Measurements from ENCODE around the gene CTBS.
"Not testable (repeated sequence)": the region's sequence is repeated elsewhere in the genome, so short reads cannot be mapped to it uniquely, and the experiment has no call there.

Gene CTBS

GRCh38 chr1:84584126-84584525, 9.9 kb upstream of the CTBS start:
- DNase-seq = no peak

GRCh38 chr1:84583648-84584047, 9.4 kb upstream of the CTBS start:
- no peak for DNase-seq

GRCh38 chr1:84582802-84583587, 8.8 kb upstream of the CTBS start:
- DNase-seq = peak; percentile 79

DNA sequence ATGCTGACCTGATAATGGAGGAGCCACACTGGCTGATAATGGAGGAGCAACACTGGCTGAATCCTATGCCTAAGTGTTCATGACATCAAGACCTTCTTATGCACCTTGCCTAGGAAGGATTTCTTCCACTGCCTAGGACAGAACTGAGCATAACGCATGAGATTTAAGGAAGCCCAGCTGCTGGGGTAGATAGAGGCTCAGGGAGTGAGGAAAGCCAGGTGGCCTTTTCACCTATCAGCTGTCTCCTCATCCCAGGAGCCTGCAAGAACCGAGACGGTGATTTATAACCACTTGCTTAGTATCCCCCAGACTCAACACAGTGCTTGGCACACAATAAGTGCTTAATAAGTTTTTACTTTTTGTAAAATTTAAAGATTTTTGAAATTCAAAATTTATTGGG, 7.4 kb upstream of the CTBS start:
- no peak for DNase-seq

GRCh38 chr1:84574936-84575335, 696 bp upstream of the CTBS start:
- DNase-seq = no peak

GRCh38 chr1:84573481-84573966, 716 bp downstream of the CTBS start:
- no peak for DNase-seq

DNA sequence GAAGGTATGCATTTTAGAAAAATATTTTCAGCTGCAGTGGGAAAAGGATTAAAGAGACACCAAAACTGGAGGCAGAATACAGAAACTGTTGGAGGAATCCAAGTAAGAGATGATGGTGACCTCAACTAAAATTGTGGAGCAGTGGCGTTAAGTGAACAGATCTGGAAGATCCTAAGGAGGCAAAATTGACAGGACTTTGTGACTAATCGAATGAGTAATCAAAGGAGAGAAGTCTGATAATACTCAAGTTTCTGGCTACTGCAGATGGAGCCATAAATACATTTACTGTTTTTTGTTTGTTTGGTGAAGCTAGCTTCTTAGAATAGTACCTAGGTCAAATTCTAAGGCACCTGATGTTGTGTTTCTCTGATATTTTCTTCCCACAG, 3.1 kb downstream of the CTBS start:
- no peak for DNase-seq

DNA sequence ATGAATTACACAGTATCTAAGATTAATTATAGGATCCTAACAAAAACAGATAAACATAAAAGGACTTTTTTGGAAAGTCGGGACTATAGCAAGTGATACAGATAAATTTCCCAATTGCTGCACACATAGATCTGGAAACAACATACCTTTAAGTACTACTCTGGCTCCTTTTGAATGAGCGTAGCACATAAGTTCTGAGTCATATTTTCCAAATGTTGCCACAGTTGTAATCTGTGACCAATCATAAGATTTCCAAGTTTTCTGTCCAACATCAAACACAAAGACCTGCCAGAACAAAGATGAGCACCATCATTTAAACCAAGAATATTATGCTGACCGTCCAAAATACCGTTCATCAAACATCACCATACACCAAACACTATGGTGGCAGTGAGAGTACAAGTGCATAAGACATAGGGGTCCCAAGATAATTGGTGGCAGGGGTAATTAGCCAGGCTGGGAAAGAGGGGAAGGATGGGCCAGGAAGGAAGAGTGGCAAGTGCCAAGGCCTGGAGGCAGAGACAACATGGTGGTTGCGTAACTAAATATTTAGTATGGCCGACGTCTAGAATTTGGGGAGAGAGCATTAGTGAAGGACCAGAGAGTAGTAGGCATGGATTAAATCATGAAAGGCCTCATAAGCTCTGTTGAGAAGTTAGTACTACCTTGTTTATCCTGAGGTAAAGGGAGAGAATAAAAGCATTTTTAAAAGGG, 3.6 kb downstream of the CTBS start:
- DNase-seq = no peak

GRCh38 chr1:84569216-84569615, 5.0 kb downstream of the CTBS start:
- DNase-seq = no peak

- peak; percentile 16 for DNase-seq
Measured at GRCh38 chr1:84550826-84551225, 23.4 kb downstream of the CTBS start.

DNA sequence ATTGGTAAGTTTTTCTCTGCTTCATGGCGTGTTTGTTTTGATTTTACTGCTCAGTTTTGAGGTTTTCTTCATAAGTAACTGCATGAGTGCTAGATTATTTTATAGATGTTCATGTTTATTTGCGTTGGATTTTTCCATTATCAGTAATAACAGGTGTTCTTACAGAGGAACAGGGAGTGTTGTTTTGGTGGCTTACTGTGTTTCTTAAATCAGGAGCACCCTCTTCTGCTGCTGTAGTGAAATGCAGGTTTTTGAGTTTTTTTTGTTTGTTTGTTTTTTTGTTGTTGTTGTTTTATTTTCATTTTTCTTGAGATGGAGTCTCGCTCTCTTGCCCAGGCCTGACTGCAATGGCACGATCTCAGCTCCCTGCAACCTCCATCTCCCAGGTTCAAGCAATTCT, 32.6 kb downstream of the CTBS start:
- DNase-seq = no peak

DNA sequence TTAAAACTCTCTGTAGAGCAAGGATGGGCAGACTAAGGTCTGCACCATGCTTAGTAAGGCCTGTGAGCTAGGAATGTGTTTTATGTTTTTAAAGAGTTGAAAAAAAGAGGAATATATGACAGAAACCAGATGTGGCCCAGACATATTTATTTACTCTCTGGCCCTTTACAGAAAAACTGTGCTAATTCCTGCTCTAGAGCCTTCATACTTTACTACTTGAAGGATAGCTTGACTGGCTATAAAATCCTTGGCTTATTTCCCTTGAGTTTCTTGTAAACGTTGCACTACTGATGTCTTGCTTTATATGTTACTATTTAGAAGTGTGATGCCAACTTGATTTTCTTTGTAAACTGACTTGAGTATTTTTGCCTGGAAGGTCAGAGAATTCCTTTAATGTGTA, 33.5 kb downstream of the CTBS start:
- no peak for DNase-seq

- DNase-seq = no peak
Measured at GRCh38 chr1:84539972-84540371, 34.3 kb downstream of the CTBS start.

DNA sequence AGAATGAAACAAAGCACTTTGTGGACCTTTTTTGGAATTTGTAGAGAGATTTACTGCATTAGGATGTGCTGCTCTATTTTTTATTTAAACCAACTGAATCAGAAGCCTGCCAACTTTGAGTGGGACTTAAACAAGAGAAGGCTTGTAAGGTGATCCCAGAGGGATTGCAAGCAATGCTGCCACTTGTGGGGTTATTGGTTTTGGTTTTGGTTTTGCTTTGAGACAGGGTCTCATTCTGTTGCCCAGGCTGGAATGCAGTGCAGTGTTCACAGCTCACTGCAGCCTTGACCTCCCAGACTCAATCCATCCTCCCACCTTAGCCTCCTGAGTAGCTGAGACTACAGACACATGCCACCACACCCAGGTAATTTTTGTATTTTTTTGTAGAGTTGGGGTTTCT, 35.6 kb downstream of the CTBS start:
- DNase-seq = no peak

DNA sequence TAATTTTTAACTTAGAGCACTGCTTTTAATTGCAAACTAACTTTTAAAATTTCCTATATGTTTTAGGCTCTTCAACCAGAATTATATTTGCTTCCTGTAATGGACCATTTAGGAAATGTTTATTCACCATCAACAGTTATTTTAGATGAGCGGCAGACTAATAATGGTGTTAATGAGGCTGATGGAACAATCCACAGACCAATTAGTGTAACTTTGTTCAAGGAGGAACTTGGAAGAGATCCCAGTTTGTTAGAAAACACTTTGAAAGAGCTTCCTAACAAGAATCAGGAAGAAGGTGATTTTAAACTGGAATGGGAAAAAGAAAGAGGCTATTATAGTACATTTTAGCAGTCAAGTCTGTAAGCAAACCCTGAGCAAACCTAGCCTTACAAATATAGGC, 48.5 kb downstream of the CTBS start:
- no peak for DNase-seq

DNA sequence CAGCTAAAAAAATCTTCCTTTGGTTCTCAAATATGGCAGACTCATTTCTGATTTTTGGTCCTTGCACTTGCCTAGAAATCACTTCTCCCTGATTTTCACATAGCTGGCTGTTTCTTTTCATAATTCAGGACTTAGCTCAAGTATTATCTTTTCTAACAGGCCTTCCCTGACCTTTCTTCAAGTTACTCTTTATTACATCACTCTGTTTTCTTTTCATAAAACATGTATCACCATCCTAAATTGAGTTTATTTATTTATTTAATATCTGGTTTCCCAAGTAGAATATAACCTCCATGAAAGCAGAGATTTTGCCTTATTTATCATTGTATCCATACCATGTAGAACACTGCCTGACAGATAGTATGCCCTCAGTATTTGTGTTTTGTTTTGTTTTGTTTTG, 49.6 kb downstream of the CTBS start:
- no peak for DNase-seq

DNA sequence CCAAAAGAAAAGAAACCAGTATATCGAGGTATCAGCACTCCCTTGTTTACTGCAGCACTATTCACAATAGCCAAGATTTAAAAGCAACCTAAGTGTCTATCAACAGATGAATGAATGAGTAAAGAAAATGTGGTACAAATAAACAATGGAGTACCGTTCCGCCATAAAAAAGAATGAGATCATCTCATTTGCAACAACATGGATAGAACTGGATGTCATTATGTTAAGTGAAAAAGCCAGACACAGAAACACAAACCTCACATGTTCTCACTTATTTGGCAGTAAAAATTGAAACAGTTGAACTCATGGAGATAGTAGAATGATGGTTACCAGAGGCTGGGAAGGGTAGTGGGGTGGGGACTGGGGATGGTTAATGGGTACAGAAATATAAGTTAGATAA, 63.6 kb downstream of the CTBS start:
- no peak for DNase-seq

DNA sequence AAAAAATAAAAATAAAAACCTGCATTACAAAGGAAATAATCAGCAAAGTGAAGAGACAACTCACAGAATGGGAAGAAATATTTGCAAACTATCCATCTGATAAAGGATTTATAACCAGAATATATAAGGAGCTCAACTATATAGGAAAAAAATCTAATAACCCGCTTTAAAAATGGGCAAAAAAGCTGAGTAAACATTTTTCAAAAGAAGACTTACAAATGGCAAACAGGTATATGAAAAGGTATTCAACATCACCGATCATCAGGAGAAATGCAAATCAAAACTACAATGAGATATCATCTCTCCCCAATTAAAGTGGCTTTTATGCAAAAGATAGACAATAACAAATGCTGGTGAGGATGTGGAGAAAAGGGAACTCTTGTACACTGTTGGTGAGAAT, 64.1 kb downstream of the CTBS start:
- DNase-seq = no peak

DNA sequence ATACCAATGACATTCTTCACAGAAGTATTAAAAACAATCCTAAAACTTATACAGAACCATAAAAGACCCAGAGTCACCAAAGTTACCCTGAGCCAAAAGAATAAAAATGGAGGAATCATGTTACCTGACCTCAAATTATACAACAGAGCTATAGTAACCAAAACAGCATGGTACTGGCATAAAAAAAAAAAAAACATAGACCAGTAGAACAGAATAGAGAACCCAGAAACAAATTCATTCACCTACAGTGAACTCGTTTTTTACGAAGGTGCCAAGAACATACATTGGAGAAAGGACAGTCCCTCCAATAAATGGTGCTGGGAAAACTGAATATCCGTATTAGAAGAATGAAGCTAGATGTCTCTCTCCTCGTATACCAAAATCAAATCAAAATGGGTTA, 65.2 kb downstream of the CTBS start:
- no peak for DNase-seq

DNA sequence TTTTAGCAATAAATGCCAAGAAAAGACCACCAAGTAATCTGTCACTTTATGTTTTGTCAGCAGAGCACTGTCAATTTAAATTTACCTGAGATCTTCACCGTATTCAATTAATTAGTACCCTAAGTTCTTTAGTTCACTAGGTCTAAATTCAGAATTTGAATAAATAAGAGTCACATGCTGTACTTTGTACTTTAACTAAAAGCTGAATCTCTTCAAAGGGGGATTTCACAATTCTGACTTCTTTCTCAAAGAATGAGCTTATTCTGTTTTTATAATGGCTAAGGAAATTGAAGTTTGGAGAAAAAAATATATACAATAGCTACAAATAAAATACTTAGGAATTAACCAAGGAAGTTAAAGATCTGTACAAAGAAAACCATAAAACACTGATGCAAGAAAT, 65.7 kb downstream of the CTBS start:
- no peak for DNase-seq

DNA sequence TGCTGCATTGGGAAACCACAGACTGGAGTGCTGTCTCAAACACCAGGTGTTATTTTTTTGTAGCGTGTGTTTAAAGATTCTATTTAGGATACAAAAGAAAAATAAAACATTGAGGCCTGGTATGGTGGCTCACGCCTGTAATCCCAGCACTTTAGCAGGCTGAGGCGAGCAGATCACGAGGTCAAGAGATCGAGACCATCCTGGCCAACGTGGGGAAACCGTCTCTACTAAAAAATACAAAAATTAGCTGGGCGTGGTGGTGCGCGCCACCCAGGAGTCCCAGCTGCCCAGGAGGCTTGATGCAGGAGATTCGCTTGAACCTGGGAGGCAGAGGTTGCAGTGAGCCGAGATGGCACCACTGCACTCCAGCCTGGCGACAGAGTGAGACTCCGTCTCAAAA, 66.4 kb downstream of the CTBS start:
- not testable (repeated sequence) for DNase-seq

- no peak for DNase-seq
Measured at GRCh38 chr1:84506729-84507453, 67.3 kb downstream of the CTBS start.

DNA sequence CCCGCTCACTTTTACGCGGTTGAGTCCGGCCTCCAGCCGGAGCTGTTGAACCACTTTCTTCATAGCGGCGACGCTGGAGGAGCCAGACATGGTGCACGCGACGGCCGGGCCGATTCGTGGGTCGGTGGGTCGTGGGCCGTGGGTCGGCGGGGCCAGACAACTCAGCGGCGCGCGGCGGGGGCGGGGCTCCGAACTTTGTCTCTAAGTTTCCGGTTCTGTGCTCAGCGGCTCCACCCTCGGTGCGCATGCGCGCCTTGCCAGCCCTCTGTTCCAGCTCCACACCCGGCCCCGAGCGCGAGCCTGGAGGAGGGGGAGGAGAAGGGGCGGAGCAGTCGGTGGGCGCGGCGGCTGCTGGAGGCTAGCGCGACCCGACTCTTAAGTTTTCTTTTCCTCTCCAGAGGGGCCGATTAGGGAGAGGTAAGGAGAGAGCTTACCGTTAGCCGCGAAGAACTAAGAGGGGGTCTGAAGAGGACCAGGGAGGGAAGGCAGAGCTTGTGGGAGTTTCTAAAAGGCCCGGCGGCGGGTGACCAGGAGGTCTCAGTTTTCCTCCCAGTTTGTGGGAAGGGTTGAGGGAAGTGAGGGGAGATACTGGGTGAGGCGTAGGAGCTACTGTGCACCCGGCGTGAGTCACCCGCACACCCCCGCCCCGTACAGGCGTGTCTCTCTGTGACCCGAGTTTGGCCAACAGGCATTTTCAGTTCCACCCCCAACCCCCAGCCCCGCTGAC, 68.1 kb downstream of the CTBS start, which contains the start of the genes GNG5 and SPATA1:
GNG5 (minus strand) TSS at position 580 of the 727 bp plus-strand sequence; CDS start at position 90, 490 bp downstream.
SPATA1 (plus strand) TSS at position 385 of the 727 bp plus-strand sequence. CDS start 9,974 bp downstream, outside the sequence.
- peak; percentile 85 for DNase-seq
